Heart right ventricle (tissue), 16 donors: ENCODE measurements around the gene GPSM1. TPM values are rescaled to one million over a fixed set of nuclear protein-coding genes. Genes with fewer than 3 reads are reported as not detected.

ENCODE experiments used
- ATAC-seq, 8 donors: fragments of 200-7000 bp; cut with Tn5 transposase; one replicate each; pipeline ENCODE4 v1.9.1; 2020; ENCODE audit warnings: mild to moderate bottlenecking in 8 of 8, moderate library complexity in 8 of 8, moderate number of reproducible peaks in 1 of 8
- DNase-seq, 2 donors: peaks; one replicate each; pipeline ENCODE4 v3.0.0-alpha.2; 2020
- H3K27ac ChIP-seq, 10 donors: fragments of 200-600 bp; sonication (generic) in 2 of 10; one replicate each; pipeline versions ENCODE4 v1.5.0 to v1.8.0; 2020 to 2022; ENCODE audit warnings: mild to moderate bottlenecking in 3 of 10
- H3K27me3 ChIP-seq, 7 donors: fragments of 200-600 bp; one replicate each; pipeline ENCODE4 v1.8.0; 2021 to 2022; ENCODE audit warnings: mild to moderate bottlenecking in 2 of 7
- H3K36me3 ChIP-seq, 9 donors: fragments of 200-600 bp; sonication (generic) in 1 of 9; one replicate each; pipeline versions ENCODE4 v1.5.0 to v1.8.0; 2020 to 2022; ENCODE audit warnings: mild to moderate bottlenecking in 2 of 9
- H3K4me1 ChIP-seq, 9 donors: fragments of 200-600 bp; sonication (generic) in 1 of 9; one replicate each; pipeline versions ENCODE4 v1.5.0 to v1.8.0; 2020 to 2022; ENCODE audit warnings: mild to moderate bottlenecking in 4 of 9
- H3K4me3 ChIP-seq, 10 donors: fragments of 200-600 bp; sonication (generic) in 2 of 10; one replicate each; pipeline versions ENCODE4 v1.5.0 to v1.8.0; 2020 to 2022; ENCODE audit warnings: mild to moderate bottlenecking in 7 of 10, moderate library complexity in 2 of 10
- H3K9me3 ChIP-seq, 11 donors: fragments of 200-600 bp in 10 of 11; sonication (generic) in 2 of 11; one replicate each; pipeline versions ENCODE4 v1.5.0 to v1.8.0; 2013 to 2022; ENCODE audit warnings: mild to moderate bottlenecking in 2 of 11, control low read depth in 1 of 11, moderate library complexity in 1 of 11
- WGBS, 2 donors: extraction: QIAGEN DNeasy Blood & Tissue Kit; methylation state at CpG; one replicate each; pipeline ENCODE4 v1.1.7; 2013; ENCODE audit warnings: inconsistent platforms in 1 of 2; 5-methylcytosine and 5-hydroxymethylcytosine counted together
- intact Hi-C, 10 donors: fragments of 100-400 bp; cut with DNase I; formaldehyde crosslinking; loops; one replicate each; pipeline versions ENCODE4 v1.11.1 to v1.14.2; 2022
- polyA plus RNA-seq, 2 donors: library from polyadenylated mRNA; stranded (reverse); fragments of 200-250 nt; gene quantifications; one replicate each; pipeline ENCODE4 v1.2.3, GENCODE V29; 2013
- total RNA-seq, 10 donors: library from RNA; stranded (reverse); fragmentation: NEBNext Ultra II Directional in 3 of 10; extraction: Animal tissue kit (Norgen Biotek cat#: 25700) in 3 of 10; gene quantifications; one replicate each; pipeline versions ENCODE4 v1.2.1 to v1.2.4, GENCODE V29; 2021 to 2023
- TF ChIP-seq, protein P1 (sequence below), 9 donors: fragments of 200-600 bp; sonication (generic) in 2 of 9; IDR thresholded peaks; one replicate each; pipeline versions ENCODE4 v1.5.0 to v1.8.0; 2021 to 2022; ENCODE audit warnings: antibody characterized with exemption in 9 of 9, mild to moderate bottlenecking in 5 of 9, moderate library complexity in 1 of 9
- donor health status: Arrhythmogenic right ventricular cardiomyopathy.
- donor health status: ischemic (EF 13 %, LVEDD 7.1; RV severe dilation, severe dysfunction).
- donor health status: healthy with polysubstance abuse.
- donor health status: DM: no; HTN: yes; CAD: no.
- donor health status: DM: no; HTN: no; CAD: no.
- donor health status: ischemic (EF 25% LVEDD 6.9; RV normal size, moderate dysfunction).
- donor health status: ischemic (EF 25% LVEDD 5.7; RV mildly dilated, moderate dysfunction).
- donor health status: healthy.
- donor health status: DM: yes; HTN: yes; CAD: no.
- donor health status: Ischemic cardiomyopathy.
- donor health status: ischemic (EF 35%, LVEDD 5.7; RV mildly dilated, moderate dysfunction).
- donor health status: nonischemic (EF 11% LVEDD 7.7; RV severe dilation, severe dysfunction).
- donor health status: DM: yes; HTN: yes; CAD: no.
- donor health status: PGD.
- donor health status: ischemic (EF 29% LVEDD 5.4; RV normal size, mild dysfunction).
- donor health status: nonischemic (EF 23%, LVEDD 6.1; RV moderate dilation, normal function).

The GPSM1 gene
- total and polyA plus RNA-seq, 12 donors: 19.4 to 87.8 (median 25.8) TPM

GRCh38 chr9:136330406-136330990 is 3.2 kb downstream of the GPSM1 start:
- no peak overlapping the region for H3K27ac ChIP-seq
- H3K4me1 ChIP-seq: peaks cover 19 to 45% (median 39%) of the 10 kb centered on the region in 9 donors
- ATAC-seq (no peak), DNase-seq (no peak)
- H3K9me3 ChIP-seq: no peaks in the 10 kb centered on the region
- intact Hi-C loops: loop anchor here in 1 of 10 donors (5.0 kb wide), 1 partner anchor 67 kb away; no protein-coding TSS in a partner anchor
- H3K27me3 ChIP-seq: peaks cover 0 to 23% (median 0%) of the 10 kb centered on the region in 7 donors
- peaks cover 0 to 9% (median 0%) of the 10 kb centered on the region in 9 donors for H3K36me3 ChIP-seq
- TF ChIP-seq, protein P1, sequence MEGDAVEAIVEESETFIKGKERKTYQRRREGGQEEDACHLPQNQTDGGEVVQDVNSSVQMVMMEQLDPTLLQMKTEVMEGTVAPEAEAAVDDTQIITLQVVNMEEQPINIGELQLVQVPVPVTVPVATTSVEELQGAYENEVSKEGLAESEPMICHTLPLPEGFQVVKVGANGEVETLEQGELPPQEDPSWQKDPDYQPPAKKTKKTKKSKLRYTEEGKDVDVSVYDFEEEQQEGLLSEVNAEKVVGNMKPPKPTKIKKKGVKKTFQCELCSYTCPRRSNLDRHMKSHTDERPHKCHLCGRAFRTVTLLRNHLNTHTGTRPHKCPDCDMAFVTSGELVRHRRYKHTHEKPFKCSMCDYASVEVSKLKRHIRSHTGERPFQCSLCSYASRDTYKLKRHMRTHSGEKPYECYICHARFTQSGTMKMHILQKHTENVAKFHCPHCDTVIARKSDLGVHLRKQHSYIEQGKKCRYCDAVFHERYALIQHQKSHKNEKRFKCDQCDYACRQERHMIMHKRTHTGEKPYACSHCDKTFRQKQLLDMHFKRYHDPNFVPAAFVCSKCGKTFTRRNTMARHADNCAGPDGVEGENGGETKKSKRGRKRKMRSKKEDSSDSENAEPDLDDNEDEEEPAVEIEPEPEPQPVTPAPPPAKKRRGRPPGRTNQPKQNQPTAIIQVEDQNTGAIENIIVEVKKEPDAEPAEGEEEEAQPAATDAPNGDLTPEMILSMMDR (IDR thresholded peaks at IDR 0.05): no peak
- H3K4me3 ChIP-seq: no peak overlapping the region
- 64 to 66% methylated on average over 14 of the region's 14 CpGs for WGBS, 2 donors

GRCh38 chr9:136331030-136331429 is 3.7 kb downstream of the GPSM1 start:
- H3K9me3 ChIP-seq: no peaks in the 10 kb centered on the region
- 82 to 89% methylated on average over 13 to 15 of the region's 15 CpGs for WGBS, 2 donors
- ATAC-seq: no peak
- H3K27me3 ChIP-seq: peaks cover 0 to 21% (median 0%) of the 10 kb centered on the region in 7 donors
- peaks cover 19 to 39% (median 35%) of the 10 kb centered on the region in 9 donors for H3K4me1 ChIP-seq
- peak in 1 of 2 donors; percentile 9 for DNase-seq
- H3K4me3 ChIP-seq: no peak overlapping the region
- TF ChIP-seq, protein P1 (IDR thresholded peaks at IDR 0.05): no peak
- no peak overlapping the region for H3K27ac ChIP-seq
- intact Hi-C loops: loop anchor here in 1 of 10 donors (5.0 kb wide), 1 partner anchor 66 kb away; no protein-coding TSS in a partner anchor
- peaks cover 0 to 12% (median 0%) of the 10 kb centered on the region in 9 donors for H3K36me3 ChIP-seq

GRCh38 chr9:136331556-136332481 is 4.5 kb downstream of the GPSM1 start:
- DNase-seq (peak in 1 of 2 donors; percentile 15), ATAC-seq (no peak)
- TF ChIP-seq, protein P1 (IDR thresholded peaks at IDR 0.05): no peak
- Histone ChIP-seq H3K36me3 (peaks cover 0 to 20% (median 0%) of the 10 kb centered on the region in 9 donors), H3K27ac (no peak overlapping the region), H3K4me1 (peaks cover 18 to 31% (median 28%) of the 10 kb centered on the region in 9 donors), H3K27me3 (peaks cover 0 to 13% (median 0%) of the 10 kb centered on the region in 7 donors), H3K4me3 (no peak overlapping the region), H3K9me3 (no peaks in the 10 kb centered on the region)
- intact Hi-C loops: loop anchor here in 1 of 10 donors (5.0 kb wide), 1 partner anchor 65 kb away; no protein-coding TSS in a partner anchor
- 88% methylated on average over 44 to 46 of the region's 46 CpGs for WGBS, 2 donors

DNA sequence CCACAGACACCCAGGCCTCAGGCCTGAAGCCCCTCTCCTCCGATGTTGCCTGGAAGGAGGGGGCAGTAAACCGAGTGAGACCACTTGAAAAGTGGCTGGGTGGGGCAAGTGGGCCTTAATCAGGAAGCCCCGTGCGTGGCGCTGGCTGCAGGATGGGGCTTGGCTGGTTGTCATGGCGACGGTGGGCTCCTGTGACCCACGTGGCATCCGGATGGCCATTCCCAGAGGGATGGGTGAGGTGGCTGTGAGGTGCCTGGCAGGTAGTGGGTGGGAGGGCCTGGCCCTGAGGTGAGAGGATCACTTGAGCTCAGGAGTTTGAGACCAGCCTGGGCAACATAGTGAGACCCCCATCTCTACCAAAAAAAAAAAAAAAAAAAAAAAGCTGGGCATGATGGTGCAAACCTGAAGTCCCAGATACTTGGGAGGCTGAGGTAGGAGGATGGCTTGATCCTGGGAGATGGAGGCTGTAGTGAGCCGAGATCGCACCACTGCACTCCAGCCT is 5.2 kb downstream of the GPSM1 start:
- no peak for ATAC-seq
- 87 to 88% methylated on average over 11 of the region's 11 CpGs for WGBS, 2 donors
- Histone ChIP-seq H3K9me3 (no peaks in the 10 kb centered on the region), H3K4me3 (no peak overlapping the region), H3K4me1 (peaks cover 15 to 28% (median 25%) of the 10 kb centered on the region in 9 donors), H3K36me3 (peaks cover 0 to 27% (median 4%) of the 10 kb centered on the region in 9 donors), H3K27ac (no peak overlapping the region), H3K27me3 (peaks cover 0 to 10% (median 0%) of the 10 kb centered on the region in 7 donors)
- DNase-seq: peak in 1 of 2 donors; percentile 4
- intact Hi-C loops: loop anchor here in 1 of 10 donors (5.0 kb wide), 1 partner anchor 65 kb away; no protein-coding TSS in a partner anchor
- TF ChIP-seq, protein P1 (IDR thresholded peaks at IDR 0.05): no peak
